Mesenchymal stem cell (in vitro differentiated cells and primary cell): ENCODE results near the gene GRAP.

Experiments
- DNase-seq: peaks from one replicate; pipeline ENCODE4 v3.0.0-alpha.2; 2013
- H2AFZ ChIP-seq: one replicate; pipeline ENCODE4 v1.6.1; 2013; ENCODE audit warnings: low read depth, mild to moderate bottlenecking, control low read depth, inconsistent platforms, low read length, moderate library complexity
- H2AK5ac ChIP-seq: 2 replicates; pipeline ENCODE4 v1.6.1; 2013; ENCODE audit warnings: low read length, moderate library complexity, mild to moderate bottlenecking, inconsistent platforms; ENCODE audit not compliant: severe bottlenecking
- H2BK120ac ChIP-seq: one replicate; pipeline ENCODE4 v1.6.1; 2013; ENCODE audit warnings: low read depth, mild to moderate bottlenecking, inconsistent platforms, low read length, moderate library complexity
- H2BK12ac ChIP-seq, 2 experiments: one replicate each; pipeline ENCODE4 v1.6.1; 2013; ENCODE audit warnings: inconsistent platforms in 2 of 2, low read length in 2 of 2, mild to moderate bottlenecking in 2 of 2, moderate library complexity in 2 of 2, control low read depth in 1 of 2
- H2BK15ac ChIP-seq: one replicate; pipeline ENCODE4 v1.6.1; 2013; ENCODE audit warnings: mild to moderate bottlenecking, low read depth, inconsistent platforms; ENCODE audit not compliant: poor library complexity, severe bottlenecking
- H2BK5ac ChIP-seq: 2 replicates; pipeline ENCODE4 v1.6.1; 2013; ENCODE audit warnings: low read depth, mild to moderate bottlenecking, low read length, control low read depth, inconsistent platforms; ENCODE audit not compliant: poor library complexity, severe bottlenecking
- H3K14ac ChIP-seq, 2 experiments: one replicate each; pipeline ENCODE4 v1.6.1; 2013; ENCODE audit warnings: inconsistent platforms in 2 of 2, low read length in 2 of 2, control low read depth in 1 of 2, mild to moderate bottlenecking in 1 of 2, moderate library complexity in 1 of 2
- H3K18ac ChIP-seq, 2 experiments: one replicate each; pipeline ENCODE4 v1.6.1; 2013; ENCODE audit warnings: inconsistent platforms in 2 of 2, low read length in 2 of 2, control low read depth in 1 of 2, low read depth in 1 of 2, mild to moderate bottlenecking in 1 of 2
- H3K23ac ChIP-seq, 2 experiments: one replicate each; pipeline ENCODE4 v1.6.1; 2013; ENCODE audit warnings: inconsistent platforms in 2 of 2, low read length in 2 of 2, mild to moderate bottlenecking in 2 of 2, moderate library complexity in 2 of 2, control low read depth in 1 of 2
- H3K27ac ChIP-seq: 2 replicates; pipeline ENCODE4 v1.5.1; 2013; ENCODE audit warnings: mild to moderate bottlenecking, moderate library complexity, low read length, control low read depth, inconsistent platforms; ENCODE audit not compliant: poor library complexity, severe bottlenecking
- H3K27me3 ChIP-seq, 2 experiments: 2 replicates each; pipeline versions ENCODE4 v1.6.1 to v1.7.0; 2013; ENCODE audit warnings: low read length in 2 of 2, mild to moderate bottlenecking in 2 of 2, moderate library complexity in 2 of 2, control low read depth in 1 of 2, inconsistent platforms in 1 of 2; ENCODE audit not compliant: control insufficient read depth in 1 of 2, insufficient read depth in 1 of 2
- H3K36me3 ChIP-seq, 2 experiments: 2 replicates each; pipeline versions ENCODE4 v1.6.1 to v1.7.0; 2013; ENCODE audit warnings: low read length in 2 of 2, control low read depth in 1 of 2, inconsistent platforms in 1 of 2, low read depth in 1 of 2, mild to moderate bottlenecking in 1 of 2; ENCODE audit not compliant: insufficient read depth in 2 of 2, control insufficient read depth in 1 of 2
- H3K4ac ChIP-seq, 2 experiments: one replicate each; pipeline ENCODE4 v1.6.1; 2013; ENCODE audit warnings: inconsistent platforms in 2 of 2, low read length in 2 of 2, mild to moderate bottlenecking in 2 of 2, moderate library complexity in 2 of 2, control low read depth in 1 of 2, low read depth in 1 of 2
- H3K4me1 ChIP-seq: 2 replicates; pipeline ENCODE4 v1.6.1; 2013; ENCODE audit warnings: low read depth, low read length, control low read depth; ENCODE audit not compliant: control insufficient read depth, insufficient read depth
- H3K4me2 ChIP-seq: 2 replicates; pipeline ENCODE4 v1.6.1; 2013; ENCODE audit warnings: low read length, mild to moderate bottlenecking, inconsistent platforms; ENCODE audit not compliant: poor library complexity, severe bottlenecking
- H3K4me3 ChIP-seq, 2 experiments: 2 replicates each; pipeline versions ENCODE4 v1.5.1 to v1.7.0; 2013; ENCODE audit warnings: low read length in 2 of 2, mild to moderate bottlenecking in 2 of 2, control low read depth in 1 of 2, low read depth in 1 of 2; ENCODE audit not compliant: insufficient read depth in 1 of 2
- H3K79me1 ChIP-seq: replicated peaks from 2 replicates; pipeline ENCODE4 v1.6.1; 2013; ENCODE audit warnings: mild to moderate bottlenecking, control low read depth, low read length, inconsistent platforms; ENCODE audit not compliant: poor library complexity, severe bottlenecking
- H3K9ac ChIP-seq: 2 replicates; pipeline ENCODE4 v1.7.0; 2013; ENCODE audit warnings: mild to moderate bottlenecking, low read length, moderate library complexity
- H3K9me3 ChIP-seq: 2 replicates; pipeline ENCODE4 v1.7.0; 2013; ENCODE audit warnings: mild to moderate bottlenecking, low read length; ENCODE audit not compliant: control insufficient read depth
- H4K8ac ChIP-seq: one replicate; pipeline ENCODE4 v1.6.1; 2013; ENCODE audit warnings: inconsistent platforms, mild to moderate bottlenecking, low read length, moderate library complexity
- H4K91ac ChIP-seq: one replicate; pipeline ENCODE4 v1.6.1; 2013; ENCODE audit warnings: mild to moderate bottlenecking, low read length, inconsistent platforms
- WGBS: methylation state at CpG from one replicate; pipeline ENCODE4 v1.1.7; 2013; ENCODE audit warnings: mixed read lengths; 5-methylcytosine and 5-hydroxymethylcytosine counted together

Gene GRAP

GRCh38 chr17:18992454-18993130, 54.2 kb downstream of the GRAP start:
- H3K36me3 ChIP-seq, result peaks cover 16 to 51% of the 10 kb centered on the region in 2 experiments
- peaks cover 46% of the 10 kb centered on the region for H3K79me1 ChIP-seq
- peaks cover 8% of the 10 kb centered on the region for H3K4me1 ChIP-seq
- H3K4me3 ChIP-seq, result no peak overlapping the region
- H3K27ac ChIP-seq, result no peak overlapping the region
- no peak overlapping the region for H2BK5ac ChIP-seq
- H3K27me3 ChIP-seq, result no peaks in the 10 kb centered on the region
- H2AK5ac ChIP-seq, result no peak overlapping the region
- no peak overlapping the region for H3K14ac ChIP-seq
- 94% methylated on average over 22 of the region's 22 CpGs for WGBS
- no peak overlapping the region for H3K4ac ChIP-seq
- H3K9ac ChIP-seq, result no peak overlapping the region
- no peak overlapping the region for H4K91ac ChIP-seq
- H2BK15ac ChIP-seq, result no peak overlapping the region
- no peak overlapping the region for H2BK12ac ChIP-seq
- no peak for DNase-seq
- no peak overlapping the region for H3K4me2 ChIP-seq
- H3K9me3 ChIP-seq, result peaks cover 6% of the 10 kb centered on the region
- no peak overlapping the region for H2AFZ ChIP-seq
- H3K23ac ChIP-seq, result no peak overlapping the region
- H2BK120ac ChIP-seq, result no peak overlapping the region
- no peak overlapping the region for H4K8ac ChIP-seq
- no peak overlapping the region for H3K18ac ChIP-seq

DNA sequence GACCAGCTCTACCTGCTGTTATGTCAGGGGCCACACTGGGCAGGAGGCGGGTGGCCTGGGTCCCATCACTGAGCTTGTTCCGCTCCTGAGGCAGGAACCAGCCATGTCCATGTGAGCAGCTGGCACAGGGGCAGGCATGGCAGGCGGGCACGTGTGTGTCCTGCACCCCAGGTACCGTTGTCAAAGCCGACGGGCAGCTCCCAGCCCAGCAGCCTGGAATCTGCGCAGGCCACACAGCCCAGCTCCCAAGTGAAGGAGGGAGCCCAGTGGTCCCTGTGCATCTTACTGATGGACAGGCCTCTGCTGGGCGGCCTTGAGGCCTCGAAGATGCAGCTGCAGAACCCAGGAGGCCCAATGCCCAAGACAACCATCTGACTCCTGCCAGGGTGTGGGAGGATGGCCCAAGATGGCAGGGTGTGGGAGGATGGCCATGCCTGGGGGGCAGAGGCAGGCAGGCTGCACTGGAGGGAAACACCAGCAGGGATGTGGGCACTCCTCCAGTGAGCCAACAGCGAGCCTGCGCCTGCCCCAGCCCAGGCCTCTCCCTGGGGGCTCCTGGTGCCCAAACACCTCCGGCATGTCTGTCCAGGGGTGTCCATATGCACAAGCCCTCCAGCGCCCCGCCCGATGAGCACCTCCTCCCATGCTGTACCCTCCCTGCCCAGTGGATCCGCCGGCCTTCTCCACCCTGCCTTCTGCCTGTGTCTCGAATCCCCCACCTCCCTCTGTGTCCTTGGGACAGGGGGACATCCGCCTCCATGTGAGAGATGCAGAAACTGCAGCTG, 55.0 kb downstream of the GRAP start:
- Histone ChIP-seq H3K9me3 (peaks cover 6% of the 10 kb centered on the region), H3K9ac (no peak overlapping the region)
- WGBS, result 95% methylated on average over 15 of the region's 20 CpGs

GRCh38 chr17:18990331-18990730, 56.4 kb downstream of the GRAP start:
- peak overlapping the region in 1 of 2 experiments; percentile 30 for H3K14ac ChIP-seq
- no peak overlapping the region for H4K91ac ChIP-seq
- H2BK15ac ChIP-seq, result no peak overlapping the region
- H3K9me3 ChIP-seq, result peaks cover 4% of the 10 kb centered on the region
- 95% methylated on average over 6 of the region's 6 CpGs for WGBS
- H2BK12ac ChIP-seq, result no peak overlapping the region
- no peak overlapping the region for H3K4me2 ChIP-seq
- H3K18ac ChIP-seq, result no peak overlapping the region
- no peak overlapping the region for H2AK5ac ChIP-seq
- no peak overlapping the region for H2BK5ac ChIP-seq
- no peak overlapping the region for H3K9ac ChIP-seq
- peaks cover 45% of the 10 kb centered on the region for H3K79me1 ChIP-seq
- no peak overlapping the region for H3K23ac ChIP-seq
- no peak for DNase-seq
- no peak overlapping the region for H3K4me3 ChIP-seq
- H3K4me1 ChIP-seq, result peaks cover 8% of the 10 kb centered on the region
- H4K8ac ChIP-seq, result no peak overlapping the region
- H3K27ac ChIP-seq, result no peak overlapping the region
- H3K36me3 ChIP-seq, result peaks cover 14 to 57% of the 10 kb centered on the region in 2 experiments
- H3K27me3 ChIP-seq, result no peaks in the 10 kb centered on the region
- no peak overlapping the region for H2BK120ac ChIP-seq
- no peak overlapping the region for H2AFZ ChIP-seq
- no peak overlapping the region for H3K4ac ChIP-seq

More for the DNA sequence above, 55.0 kb downstream of the GRAP start:
- H3K79me1 ChIP-seq, result peaks cover 46% of the 10 kb centered on the region
- no peak overlapping the region for H3K18ac ChIP-seq
- H3K36me3 ChIP-seq, result peaks cover 16 to 52% of the 10 kb centered on the region in 2 experiments
- no peak overlapping the region for H3K14ac ChIP-seq
- no peak overlapping the region for H3K4me2 ChIP-seq
- H2BK120ac ChIP-seq, result no peak overlapping the region
- no peak overlapping the region for H2BK5ac ChIP-seq
- no peak overlapping the region for H2BK15ac ChIP-seq
- H4K8ac ChIP-seq, result no peak overlapping the region
- no peak overlapping the region for H3K4ac ChIP-seq
- H3K27ac ChIP-seq, result no peak overlapping the region
- no peaks in the 10 kb centered on the region for H3K27me3 ChIP-seq
- no peak overlapping the region for H3K23ac ChIP-seq
- H3K4me3 ChIP-seq, result no peak overlapping the region
- no peak for DNase-seq
- no peak overlapping the region for H2AK5ac ChIP-seq
- no peak overlapping the region for H2BK12ac ChIP-seq
- no peak overlapping the region for H2AFZ ChIP-seq
- peak overlapping the region; percentile 46 for H4K91ac ChIP-seq
- H3K4me1 ChIP-seq, result peaks cover 8% of the 10 kb centered on the region

DNA sequence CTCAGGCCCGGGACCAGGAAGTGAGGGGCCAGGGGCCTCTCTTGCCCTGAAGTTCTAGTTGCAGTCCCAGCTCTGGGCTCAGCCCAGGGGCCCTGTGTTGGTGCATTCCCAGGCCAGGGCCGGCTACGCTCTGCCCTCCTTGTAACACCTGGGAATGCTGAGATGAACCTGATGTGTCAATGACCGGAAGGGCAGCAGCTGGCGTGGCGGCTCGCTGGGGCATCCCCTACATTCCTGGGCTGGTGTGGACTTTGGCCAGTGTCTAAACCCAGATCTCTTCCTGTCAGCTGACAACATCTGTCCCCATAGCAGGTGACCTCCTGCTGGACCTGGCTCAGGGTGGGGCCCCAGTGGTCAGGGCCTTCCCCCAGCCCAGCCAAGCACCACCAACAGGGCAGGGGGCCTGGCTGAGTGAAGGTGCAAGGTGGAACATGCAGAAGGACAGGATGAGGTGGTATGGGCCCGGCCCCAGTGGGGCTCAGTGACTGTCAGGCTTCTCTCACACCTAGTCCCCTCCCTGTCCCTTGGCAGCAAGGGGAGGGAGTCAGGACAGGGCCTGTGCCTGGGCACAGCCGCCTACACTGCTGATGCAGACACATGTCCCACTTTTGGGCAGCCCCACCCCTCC, 58.1 kb downstream of the GRAP start:
- no peak overlapping the region for H4K91ac ChIP-seq
- H3K4me1 ChIP-seq, result peaks cover 8% of the 10 kb centered on the region
- no peaks in the 10 kb centered on the region for H3K27me3 ChIP-seq
- no peak overlapping the region for H3K9ac ChIP-seq
- no peak overlapping the region for H2AK5ac ChIP-seq
- H3K9me3 ChIP-seq, result no peaks in the 10 kb centered on the region
- H4K8ac ChIP-seq, result no peak overlapping the region
- no peak overlapping the region for H2AFZ ChIP-seq
- 91% methylated on average over 9 of the region's 9 CpGs for WGBS
- no peak overlapping the region for H2BK5ac ChIP-seq
- no peak overlapping the region for H2BK12ac ChIP-seq
- H3K79me1 ChIP-seq, result peaks cover 43% of the 10 kb centered on the region
- no peak overlapping the region for H2BK120ac ChIP-seq
- no peak overlapping the region for H3K4ac ChIP-seq
- H3K14ac ChIP-seq, result no peak overlapping the region
- no peak for DNase-seq
- no peak overlapping the region for H3K27ac ChIP-seq
- no peak overlapping the region for H2BK15ac ChIP-seq
- H3K18ac ChIP-seq, result no peak overlapping the region
- no peak overlapping the region for H3K4me2 ChIP-seq
- no peak overlapping the region for H3K4me3 ChIP-seq
- peaks cover 14 to 70% of the 10 kb centered on the region in 2 experiments for H3K36me3 ChIP-seq
- no peak overlapping the region for H3K23ac ChIP-seq
